K562 (cell line): ENCODE results near the gene RNF207. TPM values are rescaled to one million over a fixed set of nuclear protein-coding genes. Genes with fewer than 3 reads are reported as not detected.

Experiments
- ATAC-seq: fragments of 200-7000 bp; cut with Tn5 transposase; 3 replicates; pipeline ENCODE4 v1.9.1; 2020; ENCODE audit warnings: moderate library complexity
- BruUV-seq: library from RNA; stranded (reverse); fragments of 400-500 nt; replicated peaks from 2 replicates; lab custom pipeline; 2021; lab: Mats Ljungman, UMichigan
- CTCF ChIA-PET: fragments of 300-600 bp; formaldehyde crosslinking; extraction: SDS; loops from one replicate; lab custom pipeline; 2021; ENCODE audit warnings: low intra/inter-chr PET ratio; lab: Yijun Ruan, JAX
- POLR2A ChIA-PET: fragments of 300-600, 350-650 bp; sonication (Branson Sonifier 250); formaldehyde crosslinking; extraction: SDS; loops from one replicate; lab custom pipeline; 2021; ENCODE audit warnings: antibody characterized with exemption, inconsistent platforms; lab: Yijun Ruan, JAX
- DNase-seq, 4 experiments: peaks; one replicate each; pipeline versions ENCODE4 v3.0.0 to v3.0.0-alpha.2; 2011 to 2018; ENCODE audit warnings: low spot score in 3 of 4, mixed read lengths in 3 of 4; ENCODE audit errors: extremely low read depth in 1 of 4
- FAIRE-seq: peaks from 2 replicates; lab custom pipeline; 2011; peaks lifted over from hg19 to GRCh38; lab: Jason Lieb, UNC
- H2AFZ ChIP-seq: 2 replicates; pipeline ENCODE4 v1.6.0; 2011; ENCODE audit warnings: low read depth, low read length, control low read depth, inconsistent platforms
- H3K27ac ChIP-seq: fragments of 200-600 bp; 3 replicates; pipeline ENCODE4 v1.8.0; 2011; ENCODE audit warnings: low read depth, mild to moderate bottlenecking, control low read depth, inconsistent platforms, low read length, moderate library complexity, mixed read lengths; ENCODE audit errors: extremely low read depth
- H3K27me3 ChIP-seq, 2 experiments: fragments of 300-600 bp in 1 of 2; 2 replicates in 1 of 2; 3 replicates in 1 of 2; pipeline versions ENCODE4 v1.6.0 to v1.8.0; 2011; ENCODE audit warnings: inconsistent platforms in 2 of 2, low read length in 2 of 2, mild to moderate bottlenecking in 1 of 2, mixed read lengths in 1 of 2, moderate library complexity in 1 of 2; ENCODE audit not compliant: control insufficient read depth in 2 of 2, insufficient read depth in 2 of 2
- H3K36me3 ChIP-seq: fragments of 300-600 bp; 3 replicates; pipeline ENCODE4 v1.8.0; 2011; ENCODE audit warnings: mild to moderate bottlenecking, low read length, inconsistent platforms; ENCODE audit not compliant: control insufficient read depth, insufficient read depth
- H3K4me1 ChIP-seq, 2 experiments: fragments of 200-600 bp in 1 of 2; replicated peaks in 1 of 2; 2 replicates in 1 of 2; 3 replicates in 1 of 2; pipeline versions ENCODE4 v1.5.1 to v1.8.0; 2011; ENCODE audit warnings: inconsistent platforms in 2 of 2, low read length in 2 of 2, mild to moderate bottlenecking in 1 of 2, mixed read lengths in 1 of 2, moderate library complexity in 1 of 2; ENCODE audit not compliant: control insufficient read depth in 2 of 2, insufficient read depth in 2 of 2
- H3K4me2 ChIP-seq: 2 replicates; pipeline ENCODE4 v1.6.1; 2011; ENCODE audit warnings: low read length, control low read depth, inconsistent platforms, mixed read lengths; ENCODE audit not compliant: insufficient read depth
- H3K4me3 ChIP-seq: fragments of 200-600 bp; sonication (generic), shearing (Covaris generic); 2 replicates; pipeline ENCODE4 v1.5.1; 2016; ENCODE audit warnings: control low read depth, inconsistent platforms
- H3K79me2 ChIP-seq: fragments of 200-600 bp; 3 replicates; pipeline ENCODE4 v1.8.0; 2011; ENCODE audit warnings: low read length, inconsistent platforms; ENCODE audit not compliant: control insufficient read depth, insufficient read depth
- H3K9ac ChIP-seq, 2 experiments: 2 replicates each; pipeline versions ENCODE4 v1.6.0 to v1.6.1; 2011; ENCODE audit warnings: low read depth in 2 of 2, low read length in 2 of 2, control low read depth in 1 of 2, inconsistent platforms in 1 of 2, mild to moderate bottlenecking in 1 of 2, mixed read lengths in 1 of 2; ENCODE audit not compliant: insufficient read depth in 1 of 2
- H3K9me1 ChIP-seq: one replicate; pipeline ENCODE4 v1.6.0; 2011; ENCODE audit warnings: inconsistent platforms, mild to moderate bottlenecking, low read length, moderate library complexity; ENCODE audit not compliant: control insufficient read depth, insufficient read depth
- H3K9me3 ChIP-seq: replicated peaks from 2 replicates; pipeline ENCODE4 v1.5.1; 2011; ENCODE audit warnings: low read depth, low read length, inconsistent platforms; ENCODE audit not compliant: control insufficient read depth, insufficient read depth
- H4K20me1 ChIP-seq: replicated peaks from 2 replicates; pipeline ENCODE4 v1.6.1; 2011; ENCODE audit warnings: low read length, inconsistent platforms, mixed read lengths; ENCODE audit not compliant: control insufficient read depth, insufficient read depth
- CBFA2T3 ChIP-seq: fragments of 450-650 bp; IDR thresholded peaks from 2 replicates; pipeline ENCODE4 v1.6.1; 2017
- HDAC6 ChIP-seq: IDR thresholded peaks from 2 replicates; pipeline ENCODE4 v1.6.1; 2012; ENCODE audit warnings: low read depth, mild to moderate bottlenecking, control low read depth, inconsistent platforms, low read length, moderate library complexity
- MAFG ChIP-seq: fragments of 450-650 bp; conservative IDR thresholded peaks from 2 replicates; pipeline ENCODE4 v1.6.1; 2016; ENCODE audit warnings: missing genetic modification characterization, missing compliant biosample characterization
- MTA1 ChIP-seq: fragments of 450-650 bp; IDR thresholded peaks from 2 replicates; pipeline ENCODE4 v1.6.1; 2017; ENCODE audit warnings: borderline replicate concordance
- NR3C1 ChIP-seq: sonication (generic); formaldehyde crosslinking; IDR thresholded peaks from 2 replicates; pipeline ENCODE4 v1.8.1; 2022; ENCODE audit warnings: missing genetic modification reagents
- PCBP1 ChIP-seq: fragments of 200-400 bp; formaldehyde crosslinking; IDR thresholded peaks from 2 replicates; pipeline ENCODE4 v1.6.1; 2018; ENCODE audit warnings: mild to moderate bottlenecking, low read depth, low read length; ENCODE audit not compliant: poor library complexity, severe bottlenecking
- PHF21A ChIP-seq: fragments of 450-650 bp; IDR thresholded peaks from 2 replicates; pipeline ENCODE4 v1.6.1; 2017; ENCODE audit warnings: low read depth, borderline replicate concordance
- SMAD4 ChIP-seq: fragments of 250-450 bp; sonication (Bioruptor Pico); conservative IDR thresholded peaks from 2 replicates; pipeline ENCODE4 v1.8.0; 2021; ENCODE audit warnings: inconsistent platforms, mild to moderate bottlenecking, moderate library complexity
- SMARCB1 ChIP-seq: IDR thresholded peaks from 2 replicates; pipeline ENCODE4 v1.6.1; 2011; ENCODE audit warnings: improper control_type of control experiment, low read depth; ENCODE audit not compliant: insufficient read length
- XRCC5 ChIP-seq: fragments of 200-400 bp; formaldehyde crosslinking; IDR thresholded peaks from 2 replicates; pipeline ENCODE4 v1.6.1; 2017; ENCODE audit warnings: low read depth, mild to moderate bottlenecking, low read length
- ZNF780A ChIP-seq: fragments of 250-450 bp; sonication (Bioruptor Pico); IDR thresholded peaks from 2 replicates; pipeline ENCODE4 v1.5.0; 2021; ENCODE audit warnings: mild to moderate bottlenecking
- ZSCAN32 ChIP-seq: fragments of 450-650 bp; formaldehyde crosslinking; IDR thresholded peaks from 2 replicates; pipeline ENCODE4 v1.4.0; 2020; ENCODE audit warnings: mild to moderate bottlenecking, moderate library complexity
- WGBS: fragments of 100-300 bp; shearing (Covaris generic); methylation state at CpG from one replicate; pipeline ENCODE4 v1.1.6; 2016; ENCODE audit warnings: low coverage, mixed read lengths; ENCODE audit not compliant: insufficient coverage; ENCODE audit errors: missing lambda C conversion rate; 5-methylcytosine and 5-hydroxymethylcytosine counted together
- in situ Hi-C: fragments of 300-500 bp; cut with MboI; formaldehyde crosslinking; loops from 4 replicates; pipeline ENCODE4 v1.15.0; 2018; ENCODE audit warnings: inconsistent platforms, mixed read lengths
- intact Hi-C: fragments of 100-400 bp; cut with micrococcal nuclease; formaldehyde crosslinking; loops from 2 replicates; pipeline ENCODE4 v1.14.2; 2022
- polyA plus RNA-seq, 8 experiments: library from polyadenylated mRNA; depleted of rRNA in 4 of 8; stranded (reverse) in 5 of 8; unstranded in 3 of 8; fragments of >200 nt; fragmentation: Nextera tagmentation in 2 of 8; fragmentation: Illumina TruSeq in 1 of 8; extraction: Ambion mirVana in 2 of 8; extraction: Trizol in 1 of 8; gene quantifications; 2 replicates each; pipeline versions ENCODE4 v1.2.1 to v1.2.3, GENCODE V29; 2011 to 2014; ENCODE audit warnings: inconsistent platforms in 1 of 8, missing spikeins in 1 of 8
- total RNA-seq, 7 experiments: library from RNA; depleted of rRNA in 6 of 7; stranded (reverse); fragments of >200 nt in 6 of 7; fragmentation: Illumina TruSeq in 2 of 7; extraction: Trizol in 2 of 7; gene quantifications; 2 replicates each; pipeline versions ENCODE4 v1.2.1 to v1.2.3, GENCODE V29; 2011 to 2021; ENCODE audit warnings: low replicate concordance in 1 of 7

RNF207 gene
- total and polyA plus RNA-seq, 9 of the 15 experiments (the other 6 are each of a cell fraction or from before 2014, with no cell fraction given), result 2.7 to 30.6 (median 12.9) TPM

- TF ChIP-seq PCBP1, result no peak
- no peak for TF ChIP-seq XRCC5
- TF ChIP-seq PHF21A, result no peak
- no peak for TF ChIP-seq SMARCB1
- no peak for TF ChIP-seq HDAC6
- no peak for TF ChIP-seq SMAD4 (CRISPR knock-in tag)
Measured at GRCh38 chr1:6167391-6168303, 38.3 kb upstream of the RNF207 start (continued).

GRCh38 chr1:6168947-6169586 is 36.9 kb upstream of the RNF207 start:
- CTCF ChIA-PET, result no interaction called here
- peaks cover 39 to 74% of the 10 kb centered on the region in 2 experiments for H3K27me3 ChIP-seq
- no peaks in the 10 kb centered on the region for H3K36me3 ChIP-seq
- H4K20me1 ChIP-seq, result peaks cover 45% of the 10 kb centered on the region
- BruUV-seq, result no TSS peak
- no peak overlapping the region for H3K4me3 ChIP-seq
- DNase-seq, result no peak
- no peaks in the 10 kb centered on the region for H3K79me2 ChIP-seq
- no peak overlapping the region for H2AFZ ChIP-seq
- in situ Hi-C loops, result no loop called here
- peaks cover 0 to 33% of the 10 kb centered on the region in 2 experiments; a peak in 2 of 5 replicates for H3K4me1 ChIP-seq
- intact Hi-C loops, result no loop called here
- H3K9me3 ChIP-seq, result no peaks in the 10 kb centered on the region
- POLR2A ChIA-PET, result interaction anchor here (0.7 kb wide), 1 partner anchor 11 kb away, joined by 3 read pairs; no protein-coding TSS in a partner anchor
- no peak overlapping the region for H3K27ac ChIP-seq
- no peak for ATAC-seq
- WGBS, result 5% methylated on average over 18 of the region's 18 CpGs
- FAIRE-seq, result no peak
- no peak overlapping the region for H3K4me2 ChIP-seq
- H3K9ac ChIP-seq, result peak overlapping the region in 1 of 2 experiments; percentile 19; a peak in 1 of 4 replicates
- no peaks in the 10 kb centered on the region for H3K9me1 ChIP-seq
- TF ChIP-seq MTA1 (no peak), ZNF780A (CRISPR knock-in tag) (no peak), MAFG (tag) (no peak), NR3C1 (CRISPR knock-in tag) (no peak), CBFA2T3 (no peak), ZSCAN32 (CRISPR knock-in tag) (no peak)
- TF ChIP-seq, all 486 proteins: peak for 0
